HG02571 (cell line): ENCODE measurements around the gene ANAPC7.
"Not testable (repeated sequence)": the region's sequence is repeated elsewhere in the genome, so short reads cannot be mapped to it uniquely, and the experiment has no call there.

Experiments
- ATAC-seq: cut with Tn5 transposase; IDR thresholded peaks from one replicate; pipeline ENCODE4 v1.9.1; 2021; ENCODE audit warnings: mild to moderate bottlenecking, moderate library complexity; ENCODE audit not compliant: unreplicated experiment

Gene ANAPC7

GRCh38 chr12:110349514-110350151 is 53.9 kb downstream of the ANAPC7 start:
- ATAC-seq, result no peak

- no peak for ATAC-seq
These were observed 54.4 kb downstream of the ANAPC7 start for GRCh38 chr12:110349096-110349495.

- no peak for ATAC-seq
These were observed 55.0 kb downstream of the ANAPC7 start for GRCh38 chr12:110348431-110349059.

GRCh38 chr12:110347767-110348166 is 55.7 kb downstream of the ANAPC7 start:
- no peak for ATAC-seq

- ATAC-seq, result no peak
These were observed 57.5 kb downstream of the ANAPC7 start for GRCh38 chr12:110345963-110346362.

GRCh38 chr12:110345176-110345661 is 58.3 kb downstream of the ANAPC7 start:
- ATAC-seq, result no peak

GRCh38 chr12:110344657-110345056 is 58.9 kb downstream of the ANAPC7 start:
- ATAC-seq, result no peak

GRCh38 chr12:110343736-110344555 is 59.6 kb downstream of the ANAPC7 start:
- no peak for ATAC-seq

GRCh38 chr12:110343114-110343513 is 60.4 kb downstream of the ANAPC7 start:
- no peak for ATAC-seq

GRCh38 chr12:110342157-110342556 is 61.4 kb downstream of the ANAPC7 start:
- ATAC-seq, result no peak

- no peak for ATAC-seq
These were observed 62.8 kb downstream of the ANAPC7 start for GRCh38 chr12:110340706-110341105.

GRCh38 chr12:110340261-110340660 is 63.2 kb downstream of the ANAPC7 start:
- ATAC-seq, result not testable (repeated sequence)

- ATAC-seq, result no peak
These were observed 64.1 kb downstream of the ANAPC7 start for GRCh38 chr12:110339184-110339952.

- ATAC-seq, result no peak
These were observed 64.8 kb downstream of the ANAPC7 start for GRCh38 chr12:110338754-110339153.

- no peak for ATAC-seq
These were observed 65.4 kb downstream of the ANAPC7 start for GRCh38 chr12:110337912-110338710.

GRCh38 chr12:110335481-110336045 is 67.9 kb downstream of the ANAPC7 start:
- no peak for ATAC-seq

- ATAC-seq, result no peak
These were observed 70.3 kb downstream of the ANAPC7 start for GRCh38 chr12:110333201-110333600.

- ATAC-seq, result no peak
These were observed 73.0 kb downstream of the ANAPC7 start for GRCh38 chr12:110330544-110330943.

GRCh38 chr12:110330124-110330523 is 73.4 kb downstream of the ANAPC7 start:
- no peak for ATAC-seq

GRCh38 chr12:110329710-110330109 is 73.8 kb downstream of the ANAPC7 start:
- no peak for ATAC-seq
